ENCODE results near the gene TMEM176B. TPM values are rescaled to one million over a fixed set of nuclear protein-coding genes. Genes with fewer than 3 reads are reported as not detected.

The TMEM176B gene
- total and polyA plus RNA-seq, 2 donors (not counting 3 experiments of a cell fraction or from before 2014, with no cell fraction given): 0.23 TPM; not detected in 1

- H4K20me1 ChIP-seq (replicated peaks; ENCODE audit: control insufficient read depth, extremely low read depth, insufficient read depth, low read length): no peaks in the 10 kb centered on the region
- H3K4me3 ChIP-seq (replicated peaks in 1 of 3; ENCODE audit: insufficient read depth in 1 of 3, low read depth in 1 of 3, low read length in 3 of 3): no peak overlapping the region
- no peak overlapping the region for H3K4me2 ChIP-seq (ENCODE audit: insufficient read depth, low read length)
- H3K27me3 ChIP-seq (ENCODE audit: control insufficient read depth in 2 of 2, insufficient read depth in 2 of 2, low read length in 2 of 2): no peaks in the 10 kb centered on the region
- DNase-seq (ENCODE audit: low read depth, low spot score) (no peak), FAIRE-seq (no peak)
- no peaks in the 10 kb centered on the region for H3K79me2 ChIP-seq (ENCODE audit: control insufficient read depth, insufficient read depth, low read length)
- ChIA-PET CTCF (interaction anchor here (2.2 kb wide), 1 partner anchor 311 kb away, joined by 15 read pairs; no protein-coding TSS in a partner anchor), POLR2A (no interaction called here)
- peaks cover 19% of the 10 kb centered on the region for H3K4me1 ChIP-seq (ENCODE audit: control insufficient read depth, extremely low read depth, insufficient read depth, low read length)
- H2AFZ ChIP-seq (ENCODE audit: low read depth, low read length): no peak overlapping the region
- no peak overlapping the region for H3K9ac ChIP-seq (replicated peaks; ENCODE audit: extremely low read depth, insufficient read depth, low read length)
- no peak for TF ChIP-seq EZH2 (IDR thresholded peaks at IDR 0.05; ENCODE audit: borderline replicate concordance, low read depth, low read length, severe bottlenecking)
- no peak for TF ChIP-seq GATA2 (IDR thresholded peaks at IDR 0.05; ENCODE audit: insufficient read depth, insufficient read length, low read depth, low read length)
- no peak for TF ChIP-seq MAX (IDR thresholded peaks at IDR 0.05; ENCODE audit: insufficient read depth, insufficient read length)
- TF ChIP-seq POLR2A (IDR thresholded peaks at IDR 0.05; ENCODE audit: low read depth, low read length): no peak
- no peak for TF ChIP-seq POLR2AphosphoS5 (IDR thresholded peaks at IDR 0.05; ENCODE audit: insufficient read depth, low read depth, low read length)
- TF ChIP-seq JUN (IDR thresholded peaks at IDR 0.05; ENCODE audit: borderline replicate concordance, insufficient read depth, insufficient read length, low read depth): no peak
- no peak for TF ChIP-seq FOS (IDR thresholded peaks at IDR 0.05; ENCODE audit: borderline replicate concordance, insufficient read depth, low read length)
- no peak for TF ChIP-seq MYC (IDR thresholded peaks at IDR 0.05; ENCODE audit: low read depth, low read length)
- H3K9me1 ChIP-seq (replicated peaks; ENCODE audit: control insufficient read depth, extremely low read depth, insufficient read depth, low read length): no peaks in the 10 kb centered on the region
- dilution Hi-C loops (cut with MboI; ENCODE audit: extremely low pct_ligation_motif_present, low sequenced_read_pairs) (no loop called here), intact Hi-C loops (cut with micrococcal nuclease) (loop anchor here (10.0 kb wide), 1 partner anchor 475 kb away; no protein-coding TSS in a partner anchor)
- BruUV-seq (replicated peaks): no TSS peak
- H3K36me3 ChIP-seq (ENCODE audit: control insufficient read depth in 2 of 2, extremely low read depth in 1 of 2, insufficient read depth in 2 of 2, low read length in 2 of 2): no peaks in the 10 kb centered on the region
- no peaks in the 10 kb centered on the region for H3K9me3 ChIP-seq (replicated peaks; ENCODE audit: control insufficient read depth, insufficient read depth, low read length)
- H3K27ac ChIP-seq (ENCODE audit: insufficient read depth, low read depth, low read length): no peak overlapping the region
Observed at GRCh38 chr7:150759479-150759878, 40.7 kb downstream of the TMEM176B start.

- Histone ChIP-seq H2AFZ (ENCODE audit: low read depth, low read length) (no peak overlapping the region), H3K9ac (replicated peaks; ENCODE audit: extremely low read depth, insufficient read depth, low read length) (no peak overlapping the region), H3K9me1 (replicated peaks; ENCODE audit: control insufficient read depth, extremely low read depth, insufficient read depth, low read length) (no peaks in the 10 kb centered on the region), H3K9me3 (replicated peaks; ENCODE audit: control insufficient read depth, insufficient read depth, low read length) (no peaks in the 10 kb centered on the region), H3K4me1 (ENCODE audit: control insufficient read depth, extremely low read depth, insufficient read depth, low read length) (peaks cover 22% of the 10 kb centered on the region), H3K79me2 (ENCODE audit: control insufficient read depth, insufficient read depth, low read length) (no peaks in the 10 kb centered on the region), H4K20me1 (replicated peaks; ENCODE audit: control insufficient read depth, extremely low read depth, insufficient read depth, low read length) (no peaks in the 10 kb centered on the region), H3K36me3 (ENCODE audit: control insufficient read depth in 2 of 2, extremely low read depth in 1 of 2, insufficient read depth in 2 of 2, low read length in 2 of 2) (no peaks in the 10 kb centered on the region), H3K27ac (ENCODE audit: insufficient read depth, low read depth, low read length) (no peak overlapping the region), H3K4me2 (ENCODE audit: insufficient read depth, low read length) (no peak overlapping the region), H3K4me3 (replicated peaks in 1 of 3; ENCODE audit: insufficient read depth in 1 of 3, low read depth in 1 of 3, low read length in 3 of 3) (no peak overlapping the region), H3K27me3 (ENCODE audit: control insufficient read depth in 2 of 2, insufficient read depth in 2 of 2, low read length in 2 of 2) (no peaks in the 10 kb centered on the region)
- dilution Hi-C loops (cut with MboI; ENCODE audit: extremely low pct_ligation_motif_present, low sequenced_read_pairs): no loop called here
- no TSS peak for BruUV-seq (replicated peaks)
- CTCF ChIA-PET: interaction anchor here (0.7 to 5.1 kb wide), 3 partner anchors 71 to 403 kb away, joined by 3 to 120 read pairs (median 4); partner anchors contain the start of genes GIMAP2 and GIMAP8
- peak; percentile 81 for DNase-seq (ENCODE audit: low read depth, low spot score)
- peak; percentile 71 for FAIRE-seq
- intact Hi-C loops (cut with micrococcal nuclease): loop anchor here (1.0 to 10.0 kb wide), 2 partner anchors 309 to 472 kb away; no protein-coding TSS in a partner anchor
- POLR2A ChIA-PET: no interaction called here
- TF ChIP-seq JUN (IDR thresholded peaks at IDR 0.05; ENCODE audit: borderline replicate concordance, insufficient read depth, insufficient read length, low read depth): no peak
- peak; percentile 32 to 38 for TF ChIP-seq CTCF (IDR thresholded peaks at IDR 0.05; ENCODE audit: extremely low read depth in 1 of 2, insufficient read depth in 1 of 2, low read depth in 1 of 2, low read length in 2 of 2)
Observed at GRCh38 chr7:150756858-150757257, 43.3 kb downstream of the TMEM176B start.
